Dermis blood vessel endothelial cell (primary cell): ENCODE results near the gene ADD1. TPM values are rescaled to one million over a fixed set of nuclear protein-coding genes. Genes with fewer than 3 reads are reported as not detected.
A peak's percentile ranks its signal among the peaks of the same experiment; 100 is the strongest.

Experiments
- DNase-seq: peaks from one replicate; pipeline ENCODE4 v3.0.0; 2010
- total RNA-seq: library from RNA; depleted of rRNA; stranded (reverse); fragments of >200 nt; gene quantifications from 2 replicates; pipeline ENCODE4 v1.2.3, GENCODE V29; 2014

The ADD1 gene
- total RNA-seq, 1 donor from 2014 or later = 168 TPM

DNA sequence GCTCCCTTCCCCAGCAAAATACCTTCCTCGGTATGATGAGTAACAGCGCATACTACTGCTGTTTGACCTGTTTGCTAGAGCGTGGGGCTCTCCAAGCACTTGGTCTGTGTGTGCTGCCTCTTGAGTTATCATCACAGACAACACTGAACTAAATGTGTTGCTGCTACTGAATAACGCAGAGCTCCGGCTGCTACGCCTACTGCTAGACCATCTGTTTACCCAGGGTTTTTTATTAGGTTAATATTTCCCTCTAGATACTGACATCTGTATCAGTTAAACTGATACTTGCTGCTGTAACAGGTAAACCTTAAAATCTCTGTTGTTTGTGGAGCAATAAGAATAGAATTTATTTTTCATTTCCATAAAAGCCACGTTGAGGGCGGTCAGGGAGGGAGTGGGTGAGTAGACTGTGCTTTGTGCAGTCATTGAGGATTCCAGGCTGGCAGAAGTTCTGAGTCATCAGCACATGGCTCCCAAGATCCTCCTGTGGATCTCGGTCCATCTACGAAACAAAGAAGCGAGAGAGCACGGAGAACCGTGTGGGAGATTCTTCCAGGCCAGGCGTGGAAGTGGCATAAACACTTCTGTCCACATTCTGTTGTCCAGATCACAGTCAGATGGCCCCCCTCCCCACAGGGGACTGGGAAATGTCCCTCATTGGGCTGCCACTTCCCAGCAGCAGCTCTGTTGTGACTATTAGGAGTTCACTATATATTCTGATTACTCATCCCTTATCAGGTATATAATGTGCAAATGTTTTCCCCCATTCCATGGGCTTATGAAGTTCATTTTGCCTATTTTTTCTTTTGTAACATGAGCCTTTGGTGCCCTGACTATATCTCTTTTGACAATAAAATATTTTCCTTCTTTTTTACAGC is 133.8 kb downstream of the ADD1 start:
- DNase-seq = peak; percentile 45

Other genes with a start within 250 kb of the ADD1 start
- 119 and 122 TPM in 2 replicates for gene TNIP2, start 87.5 kb upstream of the ADD1 start, total RNA-seq
- gene SH3BP2, start 50.8 kb upstream of the ADD1 start, total RNA-seq = 26.4 and 29.6 TPM in 2 replicates
- 18.5 and 32.4 TPM in 2 replicates for gene NOP14, start 119.6 kb downstream of the ADD1 start, total RNA-seq
- gene GRK4, start 119.7 kb downstream of the ADD1 start, total RNA-seq = 3.4 and 4.4 TPM in 2 replicates
- not detected in 2 replicates for gene HTT-AS, start 230.7 kb downstream of the ADD1 start, total RNA-seq
- gene HTT, start 230.8 kb downstream of the ADD1 start, total RNA-seq = 43.9 and 73.8 TPM in 2 replicates